HG03159 (cell line): ENCODE data around the gene IDS.
"Not testable (repeated sequence)": the region's sequence is repeated elsewhere in the genome, so short reads cannot be mapped to it uniquely, and the experiment has no call there.

Experiments used
- ATAC-seq: cut with Tn5 transposase; IDR thresholded peaks from one replicate; pipeline ENCODE4 v1.9.1; 2021; ENCODE audit warnings: mild to moderate bottlenecking, moderate library complexity; ENCODE audit not compliant: unreplicated experiment

IDS gene

GRCh38 chrX:149499766-149500165 lies 5.3 kb downstream of the IDS start:
- no peak for ATAC-seq

GRCh38 chrX:149498767-149499166 lies 6.3 kb downstream of the IDS start:
- ATAC-seq: no peak

- ATAC-seq: no peak
These were observed 7.5 kb downstream of the IDS start for GRCh38 chrX:149497626-149498025.

DNA sequence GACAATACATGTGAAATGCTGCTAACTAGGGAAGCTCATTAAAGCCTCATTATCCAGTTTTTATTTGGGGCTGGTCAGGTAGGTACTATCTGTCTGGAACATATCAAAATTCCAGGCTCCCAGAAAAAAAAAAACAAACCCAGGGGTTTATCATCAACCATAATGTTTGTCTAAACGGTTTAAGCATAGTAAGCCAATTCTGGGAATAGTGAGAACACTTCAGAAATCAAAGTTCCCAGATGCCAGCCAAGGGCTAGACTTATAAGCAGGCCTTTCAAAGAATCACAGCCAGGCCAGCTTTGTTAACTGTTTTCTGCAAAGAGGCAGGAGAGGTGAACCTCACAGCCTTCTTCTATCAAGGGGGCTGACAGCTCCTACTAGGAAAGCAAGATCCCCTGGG lies 8.1 kb downstream of the IDS start:
- ATAC-seq: no peak

DNA sequence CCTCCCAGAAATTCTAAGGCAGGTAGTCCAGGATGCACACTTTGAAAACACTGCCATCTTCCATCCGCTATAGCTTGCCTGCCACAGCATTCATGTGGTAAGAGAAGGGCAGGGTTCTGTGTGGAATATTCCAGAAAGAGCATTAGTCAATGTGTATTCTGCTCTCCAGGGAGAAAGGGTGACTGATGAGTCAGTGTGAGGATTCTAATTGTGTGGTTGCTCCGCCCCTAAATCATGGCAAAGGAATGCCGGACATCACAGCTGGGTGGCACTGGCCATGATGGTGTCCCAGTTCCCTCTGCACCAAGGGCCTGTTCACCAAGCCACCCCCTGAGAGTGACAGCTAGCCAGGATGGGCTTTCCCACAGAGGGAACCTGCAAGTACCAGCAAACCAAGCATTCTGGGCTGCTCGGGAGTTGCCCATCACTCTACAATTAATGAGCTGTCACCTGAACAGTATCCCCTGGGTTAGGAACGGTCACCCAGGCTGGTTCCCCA lies 9.5 kb downstream of the IDS start:
- no peak for ATAC-seq

GRCh38 chrX:149494844-149495565 lies 10.1 kb downstream of the IDS start:
- ATAC-seq: no peak

DNA sequence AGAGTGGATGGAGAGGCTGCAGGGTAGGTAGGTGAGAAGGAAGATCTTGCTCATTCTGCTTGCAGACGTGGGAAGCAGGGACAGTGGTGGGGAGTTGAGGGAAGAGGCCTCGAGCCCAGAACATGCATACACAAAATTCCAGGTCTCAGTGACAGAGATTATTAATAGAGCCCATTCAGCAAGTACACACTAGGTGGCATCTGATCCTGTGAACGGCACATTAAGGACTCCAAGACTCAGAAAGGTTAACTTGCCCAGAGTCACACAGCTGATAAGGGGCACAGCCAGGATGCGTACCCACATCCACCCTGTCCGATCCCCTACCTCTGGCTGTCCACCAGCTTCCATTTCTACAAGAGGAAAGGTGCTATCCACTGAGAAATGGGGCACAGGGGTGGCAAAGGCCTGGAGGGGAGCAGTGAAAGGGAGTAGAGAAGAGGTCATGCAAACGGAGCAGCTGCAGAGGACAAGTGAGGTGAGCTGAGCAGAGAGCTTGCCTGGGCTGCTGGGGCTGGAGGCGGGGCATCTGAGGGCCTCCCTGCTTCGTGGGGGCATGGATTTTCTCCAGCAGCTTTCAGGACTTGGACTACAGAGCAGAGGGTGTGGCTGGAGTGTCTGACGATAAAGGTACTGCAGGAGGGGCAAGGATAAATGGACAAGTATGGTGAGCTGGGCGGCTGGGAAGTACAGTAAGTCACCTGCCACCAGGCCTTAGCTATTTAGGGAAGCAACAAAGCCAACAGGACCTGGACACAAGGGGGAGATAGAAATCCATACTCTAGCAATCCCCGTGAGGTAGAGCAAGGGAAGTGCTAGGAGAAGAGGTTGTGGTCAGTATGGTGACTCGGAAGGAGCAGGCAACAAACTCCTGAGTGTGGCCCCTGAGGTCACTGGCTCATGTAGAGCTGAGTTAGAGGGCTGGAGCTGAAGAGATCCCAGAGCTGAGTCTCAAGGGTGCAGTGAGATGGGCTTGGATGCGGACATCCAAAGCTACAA lies 11.2 kb downstream of the IDS start:
- ATAC-seq: no peak

GRCh38 chrX:149491812-149492211 lies 13.3 kb downstream of the IDS start:
- ATAC-seq: no peak

DNA sequence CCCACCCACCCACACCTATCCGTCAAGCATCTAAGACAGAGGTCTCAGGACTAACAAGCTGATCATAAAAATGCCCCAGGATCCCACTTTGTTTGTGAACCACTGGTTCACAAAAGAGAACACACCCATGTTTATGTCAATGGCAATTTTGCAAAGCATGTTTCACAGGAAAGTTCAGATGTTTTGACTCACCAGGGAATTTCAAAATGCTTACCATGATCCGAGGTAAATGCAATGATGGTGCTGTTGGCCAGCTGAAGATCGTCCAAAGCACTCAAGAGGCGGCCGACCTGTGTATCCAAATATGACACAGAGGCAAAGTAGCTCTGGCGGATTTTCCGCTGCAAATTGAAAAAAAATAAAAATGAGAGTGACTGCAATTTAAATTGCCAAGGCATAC lies 15.0 kb downstream of the IDS start:
- ATAC-seq: no peak

DNA sequence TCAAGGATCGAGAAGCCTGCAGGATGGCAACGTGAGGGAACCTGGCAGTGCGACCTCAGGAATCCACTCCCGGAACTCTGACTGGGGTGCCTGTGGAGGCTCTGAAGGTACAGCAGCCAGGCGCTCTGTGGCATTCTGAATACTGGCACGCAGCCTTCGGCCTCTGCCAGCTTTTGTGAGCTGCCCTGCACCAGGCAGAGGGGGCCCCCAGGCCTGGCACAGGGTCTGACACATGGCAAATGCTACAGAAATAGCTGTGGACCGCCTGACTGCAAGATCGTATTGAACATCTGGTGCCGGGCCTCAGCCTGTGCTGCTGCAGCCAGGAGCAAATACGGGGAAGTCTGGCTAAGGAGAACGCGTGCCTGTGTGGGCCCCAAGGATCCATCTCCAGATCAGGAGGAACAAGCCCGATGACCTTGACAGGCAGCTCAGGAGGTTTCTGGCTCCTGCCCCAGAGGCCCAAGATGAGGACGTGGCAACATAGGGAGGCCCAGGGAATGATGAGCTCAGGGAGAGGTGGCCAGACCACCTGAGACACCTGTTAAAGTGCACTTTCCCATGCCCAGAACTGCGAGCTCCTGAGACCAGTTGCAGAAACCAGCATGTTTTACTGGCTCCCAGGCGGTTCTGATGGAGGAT lies 16.6 kb downstream of the IDS start:
- ATAC-seq: not testable (repeated sequence)

DNA sequence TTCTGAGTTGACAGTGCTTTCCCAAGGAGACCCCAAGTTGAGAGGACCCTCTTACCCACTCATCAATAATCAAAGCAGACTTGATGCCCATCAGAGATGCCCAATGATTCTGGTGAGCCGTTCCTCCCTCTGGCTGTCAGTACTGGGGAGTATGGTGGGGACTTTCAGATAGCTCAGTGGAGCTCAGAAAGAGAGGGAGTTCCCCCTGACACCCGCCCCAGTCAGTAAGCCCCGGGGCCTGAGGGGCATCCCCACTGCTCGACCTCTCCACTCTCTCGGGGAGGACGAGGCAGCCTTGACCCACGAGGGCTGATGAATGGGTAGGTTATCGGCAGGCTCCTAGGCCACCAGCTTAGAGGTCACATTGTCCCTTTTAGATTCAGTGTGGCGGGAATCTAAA lies 17.1 kb downstream of the IDS start:
- not testable (repeated sequence) for ATAC-seq

DNA sequence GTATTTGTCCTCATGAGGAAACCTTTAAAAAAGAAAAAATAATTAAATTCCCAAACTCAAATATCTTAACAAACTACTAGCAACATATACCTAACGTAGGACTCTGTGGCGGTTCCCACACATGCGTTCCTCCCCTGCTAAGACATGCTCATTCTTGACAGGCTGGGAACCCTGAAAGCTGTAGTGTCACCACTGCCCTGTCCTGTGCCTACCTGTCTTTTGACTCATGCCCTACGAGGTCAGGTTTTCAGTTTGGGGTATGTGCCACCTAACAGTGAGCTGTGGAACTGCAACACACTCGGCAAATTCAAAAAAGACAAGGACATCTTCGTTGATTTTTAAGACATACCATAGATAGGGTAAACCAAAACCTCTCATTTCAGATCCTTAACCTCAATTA lies 17.8 kb downstream of the IDS start:
- ATAC-seq: no peak

DNA sequence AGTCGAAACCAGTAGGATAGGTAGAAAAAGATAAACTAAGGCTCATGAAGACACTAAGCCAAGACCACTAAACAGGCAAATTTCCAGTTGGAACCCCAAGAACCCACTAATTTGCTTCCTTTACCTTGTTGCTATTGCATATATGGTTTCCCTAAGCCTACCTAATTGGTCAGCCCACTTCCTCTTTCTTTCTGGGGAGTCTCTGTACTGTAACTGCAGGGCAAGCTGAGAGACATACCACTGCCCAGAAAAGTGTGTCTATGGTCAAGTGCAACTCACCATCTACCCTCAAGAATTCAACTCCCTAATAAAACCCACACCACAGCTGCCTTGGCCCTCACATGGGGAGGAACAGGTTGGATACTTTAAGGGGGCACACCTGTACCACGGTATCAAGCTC lies 28.6 kb downstream of the IDS start:
- ATAC-seq: peak; percentile 61

- ATAC-seq: no peak
These were observed 31.1 kb downstream of the IDS start for GRCh38 chrX:149473966-149474365.

- ATAC-seq: no peak
These were observed 32.0 kb downstream of the IDS start for GRCh38 chrX:149473092-149473491.

GRCh38 chrX:149472625-149473024 lies 32.5 kb downstream of the IDS start:
- ATAC-seq: no peak

DNA sequence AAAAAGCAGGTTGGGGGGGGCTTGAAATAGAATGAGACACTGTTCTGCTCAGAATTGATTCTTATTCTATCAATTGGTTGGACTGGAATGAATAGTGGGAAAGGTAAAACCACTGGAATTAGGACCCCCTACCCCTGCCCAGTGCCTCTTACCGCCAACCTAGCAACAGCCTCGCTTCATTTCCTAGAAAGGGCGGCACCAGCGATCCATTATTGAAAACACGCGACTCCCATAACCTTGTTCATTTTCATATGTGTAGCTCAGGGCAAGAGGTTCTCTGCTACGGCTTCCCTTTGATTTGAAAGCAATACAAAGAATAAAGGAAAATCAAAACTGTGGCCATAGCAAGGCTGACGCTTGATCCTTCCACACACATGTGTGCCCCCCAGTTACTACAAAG lies 33.7 kb downstream of the IDS start:
- ATAC-seq: no peak

DNA sequence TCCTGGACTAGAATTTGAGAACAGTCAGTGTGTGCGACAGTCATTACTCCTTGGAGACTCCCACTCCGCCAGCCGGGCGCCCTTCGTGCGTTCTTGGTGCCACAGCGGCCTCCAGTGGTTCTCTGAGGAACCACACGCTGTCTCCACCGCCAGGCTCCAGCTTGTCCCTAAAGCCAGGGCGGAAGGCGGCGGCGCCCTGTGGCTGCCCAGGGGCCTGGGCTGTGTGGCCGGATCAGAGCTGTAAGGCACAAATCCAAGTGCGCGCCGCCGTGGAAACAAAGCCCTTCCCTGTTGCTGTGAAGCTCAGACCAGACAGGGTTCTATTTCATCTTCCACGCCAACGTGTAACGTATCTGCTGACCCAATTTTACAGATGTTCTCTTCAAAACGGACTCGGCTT lies 34.2 kb downstream of the IDS start:
- peak; percentile 95 for ATAC-seq

- ATAC-seq: no peak
These were observed 35.7 kb downstream of the IDS start for GRCh38 chrX:149469406-149469805.

- no peak for ATAC-seq
These were observed 37.2 kb downstream of the IDS start for GRCh38 chrX:149467920-149468319.

DNA sequence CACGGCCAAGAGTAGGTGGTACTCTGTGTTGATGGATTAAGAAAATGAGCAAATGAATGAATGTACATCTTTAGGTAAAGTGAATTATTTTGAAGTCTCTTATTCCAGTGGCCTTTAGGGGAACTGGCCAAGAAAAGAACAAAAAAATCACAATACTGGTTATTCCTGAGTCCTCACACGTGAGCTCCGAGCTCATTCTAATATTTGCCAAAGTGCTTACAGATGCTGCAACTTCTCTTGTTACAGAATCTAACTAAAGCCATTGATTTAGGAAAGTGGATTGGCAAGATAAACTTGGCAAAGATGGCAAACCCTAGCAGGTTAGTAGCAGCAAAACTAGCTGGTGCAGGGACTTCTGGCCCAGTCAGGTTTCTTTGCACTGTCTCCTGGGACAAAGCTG lies 37.6 kb downstream of the IDS start:
- no peak for ATAC-seq
